Ramos (cell line): ENCODE results near the gene CABLES1.

Source experiments
- in situ Hi-C: fragments of 300-500 bp; cut with MboI; formaldehyde crosslinking; loops from one replicate; pipeline ENCODE4 v1.14.3; 2022; ENCODE audit warnings: low sequenced_read_pairs; ENCODE audit not compliant: unreplicated experiment

The CABLES1 gene

GRCh38 chr18:23188068-23188760 is 52.9 kb downstream of the CABLES1 start:
- in situ Hi-C loops: no loop called here

GRCh38 chr18:23189099-23189498 is 53.8 kb downstream of the CABLES1 start:
- in situ Hi-C loops: no loop called here

GRCh38 chr18:23189768-23190661 is 54.7 kb downstream of the CABLES1 start:
- in situ Hi-C loops: no loop called here

DNA sequence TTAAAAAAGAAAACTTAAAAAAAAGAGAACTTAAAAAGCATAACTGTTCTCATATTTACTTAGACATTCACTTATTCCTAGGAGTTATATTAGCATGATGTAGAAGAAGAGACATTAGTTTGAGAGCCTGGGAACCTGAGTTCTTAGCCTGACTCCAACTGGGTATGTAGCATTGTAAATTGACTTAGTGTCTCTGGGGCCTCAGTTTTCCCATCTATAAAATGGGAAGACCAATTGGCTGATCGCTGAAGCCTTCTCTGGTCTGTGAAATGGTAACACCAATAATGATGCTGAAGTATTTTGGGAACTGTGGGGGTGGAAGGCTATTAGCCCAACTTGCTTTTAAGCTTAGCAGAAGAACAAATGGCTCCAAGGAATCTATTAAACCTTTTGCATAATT is 55.9 kb downstream of the CABLES1 start:
- in situ Hi-C loops: no loop called here

GRCh38 chr18:23193742-23194141 is 58.5 kb downstream of the CABLES1 start:
- in situ Hi-C loops: no loop called here

- in situ Hi-C loops: no loop called here
Measured at GRCh38 chr18:23194155-23194996, 59.1 kb downstream of the CABLES1 start.

GRCh38 chr18:23194997-23195957 is 60.0 kb downstream of the CABLES1 start:
- in situ Hi-C loops: no loop called here

- in situ Hi-C loops: no loop called here
Measured at GRCh38 chr18:23196119-23197007, 61.1 kb downstream of the CABLES1 start.

DNA sequence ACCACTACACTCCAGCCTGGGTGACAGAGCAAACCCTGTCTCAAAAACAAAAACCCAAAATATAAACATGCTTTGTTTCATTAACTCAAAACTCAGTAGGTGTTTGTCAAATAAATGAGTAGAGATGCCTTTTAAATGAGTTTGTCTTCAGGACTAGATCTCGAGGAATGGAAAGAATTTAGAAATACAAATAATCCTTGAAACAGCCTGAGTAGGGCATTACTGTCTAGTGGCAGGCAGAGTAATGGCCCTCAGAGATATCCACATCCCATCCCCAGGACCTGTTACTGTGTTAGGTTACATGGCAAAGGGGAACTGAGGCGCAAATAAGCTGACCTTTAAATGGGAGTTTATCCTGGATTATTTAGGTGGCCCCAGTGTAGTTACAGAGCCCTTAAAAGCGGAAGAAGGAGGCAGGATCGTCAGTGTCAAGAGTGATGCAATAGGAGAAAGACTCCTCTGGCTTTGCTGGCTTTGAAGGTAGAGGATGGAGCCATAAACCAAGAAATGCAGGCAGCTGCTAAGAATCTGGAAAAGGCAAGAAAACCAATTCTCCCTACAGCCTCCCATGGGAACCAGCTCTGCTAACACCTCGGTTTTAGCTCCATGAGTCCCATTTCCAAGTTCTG is 63.0 kb downstream of the CABLES1 start:
- in situ Hi-C loops: no loop called here

- in situ Hi-C loops: no loop called here
Measured at GRCh38 chr18:23200756-23201155, 65.5 kb downstream of the CABLES1 start.

DNA sequence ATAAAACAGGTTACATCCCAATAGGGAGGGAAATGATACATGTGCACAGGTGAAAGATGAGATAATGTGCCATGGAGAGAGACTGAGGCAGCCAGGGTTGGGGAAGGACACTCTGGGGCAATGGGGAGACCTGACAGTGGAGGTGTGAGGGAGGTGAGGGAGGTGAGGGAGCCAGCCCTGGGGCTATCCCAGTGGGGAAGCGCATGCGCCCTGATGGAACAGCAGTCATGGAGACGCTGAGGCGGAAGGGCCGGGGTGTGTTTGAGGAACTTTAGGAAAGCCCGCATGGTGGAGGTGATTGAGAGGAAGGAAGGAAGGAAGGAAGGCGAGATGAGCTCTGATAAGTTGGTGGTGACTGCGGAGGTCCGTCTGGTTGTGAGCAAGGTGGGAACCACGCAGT is 66.5 kb downstream of the CABLES1 start:
- in situ Hi-C loops: no loop called here

- in situ Hi-C loops: no loop called here
Measured at GRCh38 chr18:23203891-23204432, 68.7 kb downstream of the CABLES1 start.

GRCh38 chr18:23204589-23205235 is 69.4 kb downstream of the CABLES1 start:
- in situ Hi-C loops: no loop called here

DNA sequence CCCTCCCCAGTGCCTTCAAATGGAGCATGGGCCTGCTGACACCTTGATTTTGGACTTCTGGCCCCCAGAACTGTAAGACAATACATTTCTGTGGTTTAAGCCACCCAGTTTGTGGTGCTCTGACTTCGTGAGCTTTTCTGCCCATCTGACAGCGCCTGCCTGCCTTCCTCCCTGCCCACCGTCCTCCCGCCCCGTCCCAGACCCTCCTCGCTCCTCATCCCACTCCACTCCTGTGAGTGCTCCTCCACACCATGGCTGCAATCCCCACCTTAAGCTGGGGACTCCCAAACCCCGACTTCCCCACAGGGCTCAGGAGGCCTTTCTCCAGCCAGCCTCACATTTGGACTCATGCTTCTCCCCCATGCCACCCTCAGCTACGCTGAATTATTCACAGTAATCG is 70.7 kb downstream of the CABLES1 start:
- in situ Hi-C loops: no loop called here

GRCh38 chr18:23207191-23207955 is 72.1 kb downstream of the CABLES1 start:
- in situ Hi-C loops: no loop called here

DNA sequence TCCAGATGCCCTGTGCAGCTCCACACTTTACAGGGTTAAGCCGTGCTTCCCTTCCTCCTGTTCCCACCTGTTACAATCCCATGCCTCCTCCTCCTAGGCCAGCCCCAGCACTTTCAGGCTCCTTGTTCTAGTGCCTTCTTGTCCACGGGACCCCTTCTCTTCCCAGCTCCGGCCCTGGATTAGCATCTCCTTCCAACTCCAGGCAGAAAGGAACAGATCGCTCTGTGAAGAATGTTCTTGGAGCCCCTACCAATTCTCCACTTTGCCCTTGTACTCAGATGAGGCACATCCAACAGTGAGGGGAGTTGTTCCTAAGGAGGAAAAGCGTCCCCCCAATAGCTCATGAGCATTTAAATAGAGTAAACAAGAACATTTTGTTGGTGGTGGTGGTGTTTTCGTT is 72.7 kb downstream of the CABLES1 start:
- in situ Hi-C loops: no loop called here

- in situ Hi-C loops: no loop called here
Measured at GRCh38 chr18:23208600-23208999, 73.3 kb downstream of the CABLES1 start.
